ENCODE measurements around the gene MIA3.

- TF ChIP-seq EZH2 (IDR thresholded peaks at IDR 0.05; ENCODE audit: borderline replicate concordance, insufficient read depth, low read length, poor library complexity, severe bottlenecking): no peak
- no peak for TF ChIP-seq CTCF (IDR thresholded peaks at IDR 0.05; ENCODE audit: poor library complexity, severe bottlenecking)
- TF ChIP-seq TAF1 (IDR thresholded peaks at IDR 0.05; ENCODE audit: low read depth): no peak
- no peak for TF ChIP-seq EP300 (conservative IDR thresholded peaks at IDR 0.05; ENCODE audit: poor library complexity, severe bottlenecking)
- no peak for TF ChIP-seq POLR2AphosphoS5 (IDR thresholded peaks at IDR 0.05)
- TF ChIP-seq REST (IDR thresholded peaks at IDR 0.05; ENCODE audit: borderline replicate concordance): no peak
These were observed 14.9 kb downstream of the MIA3 start for GRCh38 chr1:222632749-222633148.

Data from neural cell (in vitro differentiated cells).